GM23338 (cell line): ENCODE data around the gene BRD7.

Experiments
- CREB1 ChIP-seq: fragments of 250-450 bp; sonication (Bioruptor Pico); IDR thresholded peaks from 2 replicates; pipeline ENCODE4 v1.5.0; 2020; ENCODE audit warnings: low read depth, mild to moderate bottlenecking, moderate library complexity
- EZH2 ChIP-seq: fragments of 200-600 bp; sonication (generic); IDR thresholded peaks from one replicate; pipeline ENCODE4 v1.8.0; 2017; ENCODE audit warnings: antibody characterized with exemption, mild to moderate bottlenecking, low read depth; ENCODE audit not compliant: unreplicated experiment
- JUNB ChIP-seq: IDR thresholded peaks from one replicate; pipeline ENCODE4 v1.6.1; 2016; ENCODE audit warnings: antibody characterized with exemption; ENCODE audit not compliant: unreplicated experiment
- POLR2AphosphoS5 ChIP-seq: IDR thresholded peaks from 2 replicates; pipeline ENCODE4 v1.6.1; 2016; ENCODE audit warnings: antibody characterized with exemption, low read depth
- TF ChIP-seq, protein P1 (sequence below), 2 experiments: fragments of 200-600 bp in 1 of 2; sonication (generic) in 1 of 2; conservative IDR thresholded peaks; 2 replicates each; pipeline versions ENCODE4 v1.5.1 to v1.6.1; 2016 to 2017; ENCODE audit warnings: antibody characterized with exemption in 2 of 2, low read depth in 2 of 2, mild to moderate bottlenecking in 2 of 2, moderate library complexity in 1 of 2

DNA sequence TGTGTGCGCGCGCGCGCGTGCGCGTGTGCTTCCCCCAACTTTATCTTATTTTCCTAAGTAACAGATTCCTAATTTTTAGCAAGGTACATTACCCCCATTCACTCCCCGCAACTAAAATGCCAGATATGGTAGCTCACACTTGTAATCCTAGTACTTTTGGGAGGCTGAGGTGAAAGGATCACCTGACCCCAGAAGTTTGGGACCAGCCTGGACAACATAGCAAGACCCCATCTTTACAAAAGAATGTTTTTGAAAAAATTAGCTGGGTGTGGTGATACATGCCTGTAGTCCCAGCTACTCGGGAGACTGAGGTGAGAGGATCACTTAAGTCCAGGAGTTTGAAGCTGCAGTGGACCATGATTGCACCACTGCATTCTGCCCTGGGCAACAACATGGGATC lies 5.1 kb downstream of the BRD7 start:
- TF ChIP-seq POLR2AphosphoS5 (no peak), CREB1 (CRISPR knock-in tag) (no peak), JUNB (no peak), EZH2 (no peak)
- TF ChIP-seq, protein P1, sequence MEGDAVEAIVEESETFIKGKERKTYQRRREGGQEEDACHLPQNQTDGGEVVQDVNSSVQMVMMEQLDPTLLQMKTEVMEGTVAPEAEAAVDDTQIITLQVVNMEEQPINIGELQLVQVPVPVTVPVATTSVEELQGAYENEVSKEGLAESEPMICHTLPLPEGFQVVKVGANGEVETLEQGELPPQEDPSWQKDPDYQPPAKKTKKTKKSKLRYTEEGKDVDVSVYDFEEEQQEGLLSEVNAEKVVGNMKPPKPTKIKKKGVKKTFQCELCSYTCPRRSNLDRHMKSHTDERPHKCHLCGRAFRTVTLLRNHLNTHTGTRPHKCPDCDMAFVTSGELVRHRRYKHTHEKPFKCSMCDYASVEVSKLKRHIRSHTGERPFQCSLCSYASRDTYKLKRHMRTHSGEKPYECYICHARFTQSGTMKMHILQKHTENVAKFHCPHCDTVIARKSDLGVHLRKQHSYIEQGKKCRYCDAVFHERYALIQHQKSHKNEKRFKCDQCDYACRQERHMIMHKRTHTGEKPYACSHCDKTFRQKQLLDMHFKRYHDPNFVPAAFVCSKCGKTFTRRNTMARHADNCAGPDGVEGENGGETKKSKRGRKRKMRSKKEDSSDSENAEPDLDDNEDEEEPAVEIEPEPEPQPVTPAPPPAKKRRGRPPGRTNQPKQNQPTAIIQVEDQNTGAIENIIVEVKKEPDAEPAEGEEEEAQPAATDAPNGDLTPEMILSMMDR (conservative IDR thresholded peaks at IDR 0.05; ENCODE audit: low read depth in 2 of 2), result no peak
